MM.1S (cell line): ENCODE measurements around the gene ZNF581.

ENCODE experiments used
- CTCF ChIP-seq: fragments of 300-600 bp; sonication (generic); IDR thresholded peaks from 2 replicates; pipeline ENCODE4 v1.5.1; 2016; ENCODE audit warnings: antibody characterized with exemption, low read length, mixed read lengths
- EZH2 ChIP-seq: fragments of 300-600 bp; sonication (generic); optimal IDR thresholded peaks from 2 replicates; pipeline ENCODE3; 2017; ENCODE audit warnings: low read depth, mild to moderate bottlenecking, antibody characterized with exemption, low read length, mixed read lengths

- no peak for TF ChIP-seq CTCF
- no peak for TF ChIP-seq EZH2
Observed at GRCh38 chr19:55684946-55685681, 41.7 kb downstream of the ZNF581 start.
